HL-60 (cell line): ENCODE data around the gene CTDP1.

ENCODE experiments used
- DNase-seq, 2 experiments: peaks; one replicate each; pipeline ENCODE4 v3.0.0-alpha.2; 2010 to 2020; ENCODE audit warnings: low read depth in 1 of 2, low spot score in 1 of 2
- H3K27ac ChIP-seq: fragments of 250-450 bp; sonication (Bioruptor Pico); replicated peaks from 2 replicates; pipeline ENCODE4 v1.5.1; 2020; ENCODE audit warnings: mild to moderate bottlenecking, moderate library complexity
- H3K27me3 ChIP-seq: fragments of 250-450 bp; sonication (Bioruptor Pico); 2 replicates; pipeline ENCODE4 v1.5.1; 2021; ENCODE audit warnings: mild to moderate bottlenecking, moderate library complexity; ENCODE audit not compliant: insufficient read depth, poor library complexity, severe bottlenecking
- H3K4me3 ChIP-seq: replicated peaks from 2 replicates; pipeline ENCODE4 v1.5.1; 2011; ENCODE audit warnings: mild to moderate bottlenecking, control low read depth, low read length; ENCODE audit not compliant: insufficient read depth
- GABPA ChIP-seq: IDR thresholded peaks from 2 replicates; pipeline ENCODE4 v1.6.1; 2012; ENCODE audit warnings: low read depth
- POLR2AphosphoS5 ChIP-seq: IDR thresholded peaks from 2 replicates; pipeline ENCODE4 v1.6.1; 2012; ENCODE audit warnings: low read depth
- SPI1 ChIP-seq: IDR thresholded peaks from 2 replicates; pipeline ENCODE4 v1.6.1; 2012; ENCODE audit warnings: low read depth, mild to moderate bottlenecking, borderline replicate concordance
- TF ChIP-seq, protein P1 (sequence below): IDR thresholded peaks from 2 replicates; pipeline ENCODE4 v1.6.1; 2012; ENCODE audit warnings: low read depth; ENCODE audit not compliant: insufficient replicate concordance
- TF ChIP-seq, protein P2 (sequence below): IDR thresholded peaks from one replicate; pipeline ENCODE4 v1.5.1; 2011; ENCODE audit warnings: low read length, control low read depth, inconsistent platforms; ENCODE audit not compliant: insufficient read depth

The CTDP1 gene

DNA sequence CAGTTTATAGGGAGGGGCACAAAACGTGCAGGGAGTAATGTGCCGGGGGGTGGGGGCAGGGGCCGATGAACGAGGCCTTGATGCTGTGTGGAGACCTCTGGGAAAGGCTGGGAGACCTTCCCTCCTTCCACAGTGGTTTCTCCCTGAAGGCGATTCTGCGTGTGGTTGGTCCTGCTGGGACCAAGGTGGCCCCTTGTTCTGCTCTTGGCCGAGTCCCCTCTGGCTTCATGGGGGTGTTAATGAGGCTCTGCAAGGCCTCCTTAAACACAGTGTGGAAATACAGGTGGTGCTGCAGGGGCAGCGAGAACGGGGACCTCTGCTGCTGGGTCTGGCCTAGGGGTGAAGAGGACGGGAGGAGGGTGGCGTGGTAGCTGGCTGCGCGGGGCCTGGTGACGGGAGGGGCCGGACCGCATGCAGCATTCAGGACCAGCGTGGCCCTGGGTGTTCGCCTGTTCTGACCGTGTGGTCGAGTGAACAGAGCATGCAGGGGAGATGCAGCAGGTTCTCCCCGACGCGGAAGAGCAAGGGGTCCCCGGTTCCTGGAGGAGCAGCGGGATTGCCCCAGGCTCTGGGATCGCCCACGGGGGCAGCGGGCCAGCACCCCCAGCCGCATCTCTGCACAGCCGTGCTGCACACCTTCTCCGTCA is 76.0 kb downstream of the CTDP1 start:
- H3K4me3 ChIP-seq = no peak overlapping the region
- H3K27me3 ChIP-seq = no peaks in the 10 kb centered on the region
- no peak overlapping the region for H3K27ac ChIP-seq
- DNase-seq = no peak
- TF ChIP-seq POLR2AphosphoS5 = peak; percentile 40
- no peak for TF ChIP-seq GABPA

DNA sequence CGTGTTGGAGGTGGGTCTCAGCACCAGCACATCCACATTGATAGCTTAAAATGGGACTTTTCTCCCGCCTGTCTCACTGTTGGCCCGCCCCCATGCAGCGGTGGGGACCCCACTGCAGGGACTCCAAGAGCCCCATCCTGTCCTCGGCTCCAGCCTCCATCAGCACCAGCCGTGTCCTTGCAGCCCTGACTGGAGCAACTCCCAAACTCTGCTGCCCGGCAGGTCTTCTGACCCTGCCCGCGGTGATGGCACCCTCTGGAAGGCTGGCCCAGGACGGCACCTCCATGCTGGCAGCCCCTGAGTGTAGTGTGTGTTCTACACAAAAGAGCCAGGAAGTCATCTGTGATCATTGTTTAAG is 76.5 kb downstream of the CTDP1 start:
- TF ChIP-seq GABPA (no peak), SPI1 (no peak), POLR2AphosphoS5 (no peak)
- TF ChIP-seq, protein P1, sequence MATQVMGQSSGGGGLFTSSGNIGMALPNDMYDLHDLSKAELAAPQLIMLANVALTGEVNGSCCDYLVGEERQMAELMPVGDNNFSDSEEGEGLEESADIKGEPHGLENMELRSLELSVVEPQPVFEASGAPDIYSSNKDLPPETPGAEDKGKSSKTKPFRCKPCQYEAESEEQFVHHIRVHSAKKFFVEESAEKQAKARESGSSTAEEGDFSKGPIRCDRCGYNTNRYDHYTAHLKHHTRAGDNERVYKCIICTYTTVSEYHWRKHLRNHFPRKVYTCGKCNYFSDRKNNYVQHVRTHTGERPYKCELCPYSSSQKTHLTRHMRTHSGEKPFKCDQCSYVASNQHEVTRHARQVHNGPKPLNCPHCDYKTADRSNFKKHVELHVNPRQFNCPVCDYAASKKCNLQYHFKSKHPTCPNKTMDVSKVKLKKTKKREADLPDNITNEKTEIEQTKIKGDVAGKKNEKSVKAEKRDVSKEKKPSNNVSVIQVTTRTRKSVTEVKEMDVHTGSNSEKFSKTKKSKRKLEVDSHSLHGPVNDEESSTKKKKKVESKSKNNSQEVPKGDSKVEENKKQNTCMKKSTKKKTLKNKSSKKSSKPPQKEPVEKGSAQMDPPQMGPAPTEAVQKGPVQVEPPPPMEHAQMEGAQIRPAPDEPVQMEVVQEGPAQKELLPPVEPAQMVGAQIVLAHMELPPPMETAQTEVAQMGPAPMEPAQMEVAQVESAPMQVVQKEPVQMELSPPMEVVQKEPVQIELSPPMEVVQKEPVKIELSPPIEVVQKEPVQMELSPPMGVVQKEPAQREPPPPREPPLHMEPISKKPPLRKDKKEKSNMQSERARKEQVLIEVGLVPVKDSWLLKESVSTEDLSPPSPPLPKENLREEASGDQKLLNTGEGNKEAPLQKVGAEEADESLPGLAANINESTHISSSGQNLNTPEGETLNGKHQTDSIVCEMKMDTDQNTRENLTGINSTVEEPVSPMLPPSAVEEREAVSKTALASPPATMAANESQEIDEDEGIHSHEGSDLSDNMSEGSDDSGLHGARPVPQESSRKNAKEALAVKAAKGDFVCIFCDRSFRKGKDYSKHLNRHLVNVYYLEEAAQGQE = no peak
- TF ChIP-seq, protein P2, sequence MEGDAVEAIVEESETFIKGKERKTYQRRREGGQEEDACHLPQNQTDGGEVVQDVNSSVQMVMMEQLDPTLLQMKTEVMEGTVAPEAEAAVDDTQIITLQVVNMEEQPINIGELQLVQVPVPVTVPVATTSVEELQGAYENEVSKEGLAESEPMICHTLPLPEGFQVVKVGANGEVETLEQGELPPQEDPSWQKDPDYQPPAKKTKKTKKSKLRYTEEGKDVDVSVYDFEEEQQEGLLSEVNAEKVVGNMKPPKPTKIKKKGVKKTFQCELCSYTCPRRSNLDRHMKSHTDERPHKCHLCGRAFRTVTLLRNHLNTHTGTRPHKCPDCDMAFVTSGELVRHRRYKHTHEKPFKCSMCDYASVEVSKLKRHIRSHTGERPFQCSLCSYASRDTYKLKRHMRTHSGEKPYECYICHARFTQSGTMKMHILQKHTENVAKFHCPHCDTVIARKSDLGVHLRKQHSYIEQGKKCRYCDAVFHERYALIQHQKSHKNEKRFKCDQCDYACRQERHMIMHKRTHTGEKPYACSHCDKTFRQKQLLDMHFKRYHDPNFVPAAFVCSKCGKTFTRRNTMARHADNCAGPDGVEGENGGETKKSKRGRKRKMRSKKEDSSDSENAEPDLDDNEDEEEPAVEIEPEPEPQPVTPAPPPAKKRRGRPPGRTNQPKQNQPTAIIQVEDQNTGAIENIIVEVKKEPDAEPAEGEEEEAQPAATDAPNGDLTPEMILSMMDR = no peak
- H3K27me3 ChIP-seq = no peaks in the 10 kb centered on the region
- H3K4me3 ChIP-seq = no peak overlapping the region
- DNase-seq = no peak
- H3K27ac ChIP-seq = no peak overlapping the region

DNA sequence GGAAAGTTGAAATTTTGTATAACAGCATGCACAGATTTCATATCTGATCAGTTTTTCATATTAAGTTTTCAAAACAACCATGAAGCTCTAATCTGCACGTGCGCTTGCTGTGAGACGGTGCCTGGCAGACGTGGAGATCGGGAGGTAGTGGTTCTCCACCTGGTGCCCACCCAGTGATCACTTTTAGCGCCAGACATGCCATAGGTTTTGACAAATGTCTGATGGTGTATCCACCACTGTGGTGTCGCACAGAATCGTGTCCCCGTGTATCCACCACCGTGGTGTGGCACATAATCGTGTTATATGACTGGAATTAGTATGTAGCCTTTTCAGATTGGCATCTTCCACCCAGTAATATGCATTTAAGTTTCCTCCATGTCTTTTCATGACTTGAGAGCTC is 77.2 kb downstream of the CTDP1 start:
- TF ChIP-seq, protein P1 = no peak
- TF ChIP-seq, protein P2 = no peak
- no peak for TF ChIP-seq POLR2AphosphoS5
- no peak for TF ChIP-seq SPI1
- TF ChIP-seq GABPA = no peak
- Histone ChIP-seq H3K27ac (no peak overlapping the region), H3K27me3 (no peaks in the 10 kb centered on the region), H3K4me3 (no peak overlapping the region)
- DNase-seq = no peak

DNA sequence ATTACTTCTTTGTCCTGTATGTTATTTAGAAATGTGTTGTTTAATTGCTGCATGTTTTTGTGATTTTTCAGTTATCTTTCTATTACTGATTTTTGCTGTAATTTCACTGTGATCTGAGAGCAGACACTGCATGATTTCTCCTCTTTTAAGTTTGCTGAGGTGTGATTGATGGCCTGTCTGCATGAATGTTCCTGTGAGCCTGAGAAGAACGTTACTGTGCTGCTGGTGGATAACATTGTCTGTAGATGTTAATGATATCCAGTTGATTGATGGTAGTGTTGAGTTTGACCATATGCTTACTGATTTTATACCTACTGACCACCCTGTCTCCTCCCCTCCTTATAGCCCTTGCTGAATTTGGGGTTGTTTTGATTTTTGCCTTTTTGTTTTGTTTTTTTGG is 80.7 kb downstream of the CTDP1 start:
- DNase-seq = no peak
- no peak for TF ChIP-seq POLR2AphosphoS5
- TF ChIP-seq SPI1 = no peak
- TF ChIP-seq, protein P2 = no peak
- no peak for TF ChIP-seq GABPA
- TF ChIP-seq, protein P1 = no peak
- no peak overlapping the region for H3K27ac ChIP-seq

More for the DNA sequence above, 80.7 kb downstream of the CTDP1 start:
- H3K27me3 ChIP-seq = no peaks in the 10 kb centered on the region
- H3K4me3 ChIP-seq = no peak overlapping the region
